Adipocyte (in vitro differentiated cells): ENCODE results near the gene BRCA2.
A peak's percentile ranks its signal among the peaks of the same experiment; 100 is the strongest.

ENCODE experiments used
- DNase-seq: peaks from one replicate; pipeline ENCODE4 v3.0.0-alpha.2; 2015; ENCODE audit warnings: low read depth
- H3K27me3 ChIP-seq: replicated peaks from 2 replicates; pipeline ENCODE4 v1.7.0; 2013; ENCODE audit warnings: mild to moderate bottlenecking, low read length, moderate library complexity; ENCODE audit not compliant: control insufficient read depth, insufficient read depth
- H3K36me3 ChIP-seq: 2 replicates; pipeline ENCODE4 v1.7.0; 2013; ENCODE audit warnings: low read length, mild to moderate bottlenecking, moderate library complexity; ENCODE audit not compliant: control insufficient read depth, insufficient read depth, severe bottlenecking
- H3K4me1 ChIP-seq: 2 replicates; pipeline ENCODE4 v1.7.0; 2013; ENCODE audit warnings: mild to moderate bottlenecking, low read length, moderate library complexity; ENCODE audit not compliant: control insufficient read depth, insufficient read depth
- H3K4me3 ChIP-seq: 2 replicates; pipeline ENCODE4 v1.7.0; 2013; ENCODE audit warnings: mild to moderate bottlenecking, low read length, moderate library complexity
- H3K9ac ChIP-seq: 2 replicates; pipeline ENCODE4 v1.7.0; 2013; ENCODE audit warnings: mild to moderate bottlenecking, low read length, moderate library complexity
- H3K9me3 ChIP-seq: 2 replicates; pipeline ENCODE4 v1.7.0; 2013; ENCODE audit warnings: mild to moderate bottlenecking, low read length, moderate library complexity; ENCODE audit not compliant: control insufficient read depth

The BRCA2 gene, protein sequence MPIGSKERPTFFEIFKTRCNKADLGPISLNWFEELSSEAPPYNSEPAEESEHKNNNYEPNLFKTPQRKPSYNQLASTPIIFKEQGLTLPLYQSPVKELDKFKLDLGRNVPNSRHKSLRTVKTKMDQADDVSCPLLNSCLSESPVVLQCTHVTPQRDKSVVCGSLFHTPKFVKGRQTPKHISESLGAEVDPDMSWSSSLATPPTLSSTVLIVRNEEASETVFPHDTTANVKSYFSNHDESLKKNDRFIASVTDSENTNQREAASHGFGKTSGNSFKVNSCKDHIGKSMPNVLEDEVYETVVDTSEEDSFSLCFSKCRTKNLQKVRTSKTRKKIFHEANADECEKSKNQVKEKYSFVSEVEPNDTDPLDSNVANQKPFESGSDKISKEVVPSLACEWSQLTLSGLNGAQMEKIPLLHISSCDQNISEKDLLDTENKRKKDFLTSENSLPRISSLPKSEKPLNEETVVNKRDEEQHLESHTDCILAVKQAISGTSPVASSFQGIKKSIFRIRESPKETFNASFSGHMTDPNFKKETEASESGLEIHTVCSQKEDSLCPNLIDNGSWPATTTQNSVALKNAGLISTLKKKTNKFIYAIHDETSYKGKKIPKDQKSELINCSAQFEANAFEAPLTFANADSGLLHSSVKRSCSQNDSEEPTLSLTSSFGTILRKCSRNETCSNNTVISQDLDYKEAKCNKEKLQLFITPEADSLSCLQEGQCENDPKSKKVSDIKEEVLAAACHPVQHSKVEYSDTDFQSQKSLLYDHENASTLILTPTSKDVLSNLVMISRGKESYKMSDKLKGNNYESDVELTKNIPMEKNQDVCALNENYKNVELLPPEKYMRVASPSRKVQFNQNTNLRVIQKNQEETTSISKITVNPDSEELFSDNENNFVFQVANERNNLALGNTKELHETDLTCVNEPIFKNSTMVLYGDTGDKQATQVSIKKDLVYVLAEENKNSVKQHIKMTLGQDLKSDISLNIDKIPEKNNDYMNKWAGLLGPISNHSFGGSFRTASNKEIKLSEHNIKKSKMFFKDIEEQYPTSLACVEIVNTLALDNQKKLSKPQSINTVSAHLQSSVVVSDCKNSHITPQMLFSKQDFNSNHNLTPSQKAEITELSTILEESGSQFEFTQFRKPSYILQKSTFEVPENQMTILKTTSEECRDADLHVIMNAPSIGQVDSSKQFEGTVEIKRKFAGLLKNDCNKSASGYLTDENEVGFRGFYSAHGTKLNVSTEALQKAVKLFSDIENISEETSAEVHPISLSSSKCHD (N-terminal part only)

DNA sequence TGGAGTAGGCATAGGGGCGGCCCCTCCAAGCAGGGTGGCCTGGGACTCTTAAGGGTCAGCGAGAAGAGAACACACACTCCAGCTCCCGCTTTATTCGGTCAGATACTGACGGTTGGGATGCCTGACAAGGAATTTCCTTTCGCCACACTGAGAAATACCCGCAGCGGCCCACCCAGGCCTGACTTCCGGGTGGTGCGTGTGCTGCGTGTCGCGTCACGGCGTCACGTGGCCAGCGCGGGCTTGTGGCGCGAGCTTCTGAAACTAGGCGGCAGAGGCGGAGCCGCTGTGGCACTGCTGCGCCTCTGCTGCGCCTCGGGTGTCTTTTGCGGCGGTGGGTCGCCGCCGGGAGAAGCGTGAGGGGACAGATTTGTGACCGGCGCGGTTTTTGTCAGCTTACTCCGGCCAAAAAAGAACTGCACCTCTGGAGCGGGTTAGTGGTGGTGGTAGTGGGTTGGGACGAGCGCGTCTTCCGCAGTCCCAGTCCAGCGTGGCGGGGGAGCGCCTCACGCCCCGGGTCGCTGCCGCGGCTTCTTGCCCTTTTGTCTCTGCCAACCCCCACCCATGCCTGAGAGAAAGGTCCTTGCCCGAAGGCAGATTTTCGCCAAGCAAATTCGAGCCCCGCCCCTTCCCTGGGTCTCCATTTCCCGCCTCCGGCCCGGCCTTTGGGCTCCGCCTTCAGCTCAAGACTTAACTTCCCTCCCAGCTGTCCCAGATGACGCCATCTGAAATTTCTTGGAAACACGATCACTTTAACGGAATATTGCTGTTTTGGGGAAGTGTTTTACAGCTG lies at the start of gene BRCA2, which contains the start of gene ZAR1L:
TSS of gene BRCA2 (plus strand) at position 271 of the 790 bp plus-strand sequence. CDS start 953 bp downstream, outside the sequence.
TSS of gene ZAR1L (minus strand) at position 126 of the 790 bp plus-strand sequence. CDS start 3,438 bp downstream, outside the sequence.
- H3K27me3 ChIP-seq, result no peaks in the 10 kb centered on the region
- peak within 1 kb of the TSS; percentile 86 for H3K9ac ChIP-seq
- peaks cover 9% of the 10 kb centered on the region for H3K4me1 ChIP-seq
- no peaks in the 10 kb centered on the region for H3K36me3 ChIP-seq
- H3K4me3 ChIP-seq, result peak within 1 kb of the TSS; percentile 86
- DNase-seq, result peak; percentile 97
- H3K9me3 ChIP-seq, result no peaks in the 10 kb centered on the region

DNA sequence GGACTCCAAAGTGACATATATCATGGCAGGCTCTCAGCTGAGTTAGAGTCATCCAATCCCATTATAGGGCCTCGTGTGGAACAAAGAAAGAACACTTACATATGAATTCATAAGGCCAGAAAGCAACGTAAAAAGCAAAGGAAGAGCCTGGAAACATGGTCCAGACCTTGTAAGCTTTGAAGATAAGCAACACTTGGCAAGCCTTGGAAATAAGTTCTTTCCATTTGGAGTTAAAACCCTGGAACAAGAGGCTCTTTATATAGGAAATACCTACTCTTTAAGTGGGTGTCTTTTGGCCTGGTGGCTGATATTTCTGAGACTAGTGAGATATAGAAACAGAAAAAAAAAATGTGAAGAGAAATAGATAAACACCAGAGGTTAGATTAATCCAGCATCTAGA lies 49.6 kb upstream of the BRCA2 start:
- H3K9me3 ChIP-seq, result no peaks in the 10 kb centered on the region
- no peak overlapping the region for H3K4me3 ChIP-seq
- H3K27me3 ChIP-seq, result no peaks in the 10 kb centered on the region
- no peak for DNase-seq
- H3K4me1 ChIP-seq, result peaks cover 11% of the 10 kb centered on the region
- peaks cover 11% of the 10 kb centered on the region for H3K36me3 ChIP-seq
- no peak overlapping the region for H3K9ac ChIP-seq

DNA sequence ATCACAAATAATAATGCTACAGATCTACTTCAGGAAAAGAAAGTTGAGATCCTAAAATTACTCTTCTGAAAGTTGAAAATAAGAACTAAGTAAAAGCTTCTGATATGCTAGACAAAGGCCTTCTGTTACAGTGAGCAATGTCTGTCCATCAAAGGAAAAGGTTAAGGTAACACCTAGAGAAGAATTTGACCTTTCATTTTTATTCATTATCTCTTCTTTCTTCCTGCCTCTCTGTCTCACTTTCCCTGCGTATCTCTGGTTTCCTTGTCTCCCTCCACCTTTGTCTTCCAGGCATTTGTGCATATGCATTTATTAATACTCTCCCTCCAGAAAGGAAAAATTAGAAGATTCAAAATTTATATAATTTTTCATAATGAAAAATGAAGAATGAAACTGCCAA lies 49.2 kb upstream of the BRCA2 start:
- no peaks in the 10 kb centered on the region for H3K27me3 ChIP-seq
- no peaks in the 10 kb centered on the region for H3K9me3 ChIP-seq
- H3K36me3 ChIP-seq, result peaks cover 11% of the 10 kb centered on the region
- H3K4me3 ChIP-seq, result no peak overlapping the region
- no peak overlapping the region for H3K9ac ChIP-seq
- peaks cover 8% of the 10 kb centered on the region for H3K4me1 ChIP-seq
- DNase-seq, result no peak

DNA sequence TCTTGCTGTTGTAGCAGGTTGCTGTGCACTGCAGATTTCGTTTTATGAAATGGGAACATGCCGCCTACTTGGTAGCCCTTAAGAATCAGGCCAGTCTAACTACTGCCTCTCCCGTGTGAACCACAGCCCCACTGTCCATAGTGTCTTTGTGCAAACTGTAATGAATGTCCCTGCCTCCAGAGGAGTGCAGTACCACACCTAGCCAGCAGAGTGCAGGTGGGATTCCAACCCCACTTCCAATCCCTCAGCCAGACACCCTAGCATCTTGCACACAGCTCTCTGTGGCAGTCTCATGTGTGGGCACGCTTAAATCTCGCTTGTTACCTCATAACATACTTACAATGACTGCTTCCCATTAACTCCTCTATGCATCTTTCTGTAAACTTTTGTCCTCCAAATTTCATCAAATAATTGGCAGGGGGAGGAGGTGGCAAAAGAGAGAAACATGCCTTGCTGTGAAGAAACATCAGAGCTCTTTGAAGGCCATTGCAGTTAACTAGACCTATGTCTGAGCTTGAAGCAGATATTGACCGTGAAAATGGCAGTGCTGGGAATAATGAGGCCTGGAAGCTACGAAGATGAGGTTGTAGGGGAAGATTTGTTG lies 47.4 kb upstream of the BRCA2 start:
- Histone ChIP-seq H3K27me3 (no peaks in the 10 kb centered on the region), H3K9ac (no peak overlapping the region), H3K4me3 (no peak overlapping the region), H3K9me3 (no peaks in the 10 kb centered on the region), H3K36me3 (peaks cover 11% of the 10 kb centered on the region), H3K4me1 (peaks cover 6% of the 10 kb centered on the region)
- DNase-seq, result no peak

DNA sequence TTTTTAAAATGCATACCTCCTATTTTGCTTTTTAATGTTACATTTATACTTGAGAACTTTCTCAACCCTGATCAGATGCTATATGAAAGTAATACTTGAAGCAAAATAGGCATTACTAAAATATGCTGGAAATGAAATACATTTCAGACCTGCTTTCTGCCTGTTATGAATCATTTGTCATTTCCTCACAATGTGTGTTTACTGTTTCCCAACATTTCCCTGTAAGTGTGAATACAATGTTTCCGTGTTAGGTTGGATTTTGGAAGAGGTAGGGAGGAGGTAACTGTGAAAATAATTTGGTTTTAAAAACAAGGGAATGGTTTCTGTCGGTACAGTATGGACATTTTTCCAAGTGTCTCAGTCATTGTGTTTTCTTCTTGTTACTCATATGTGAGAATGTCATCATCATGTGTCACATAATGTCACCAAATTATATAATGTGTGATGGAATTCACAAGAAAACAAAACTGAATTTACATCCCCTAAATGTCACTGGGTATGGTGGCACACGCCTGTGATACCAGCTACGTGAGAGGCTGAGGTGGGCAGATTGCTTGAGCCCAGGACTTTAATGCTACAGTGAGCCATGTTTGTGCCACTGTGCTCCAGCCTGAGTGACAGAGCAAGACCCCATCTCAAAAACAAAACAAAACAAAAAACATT lies 43.2 kb upstream of the BRCA2 start:
- H3K4me3 ChIP-seq, result no peak overlapping the region
- H3K9me3 ChIP-seq, result no peaks in the 10 kb centered on the region
- DNase-seq, result peak; percentile 33
- H3K9ac ChIP-seq, result no peak overlapping the region
- H3K36me3 ChIP-seq, result peaks cover 9% of the 10 kb centered on the region
- H3K4me1 ChIP-seq, result peaks cover 6% of the 10 kb centered on the region
- no peaks in the 10 kb centered on the region for H3K27me3 ChIP-seq

DNA sequence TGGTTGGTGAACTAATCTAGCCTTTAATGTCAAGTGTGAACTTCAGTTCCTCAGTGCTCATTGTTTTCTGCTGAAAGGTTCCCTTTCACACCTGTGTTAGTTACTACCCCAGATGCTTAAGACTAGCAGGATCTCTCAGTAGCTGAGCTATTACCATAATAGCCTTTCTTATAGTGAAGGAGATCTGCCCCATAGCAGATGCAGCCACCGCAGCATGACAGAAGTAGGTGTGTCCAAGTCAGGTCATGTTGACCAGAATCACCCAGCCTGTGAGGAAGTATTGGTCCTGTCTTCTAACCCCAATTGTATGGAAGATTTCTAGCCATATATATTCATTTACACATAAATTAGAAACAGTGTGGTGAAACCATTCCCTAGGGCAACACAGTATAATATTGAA lies 37.5 kb upstream of the BRCA2 start:
- Histone ChIP-seq H3K9me3 (no peaks in the 10 kb centered on the region), H3K36me3 (peaks cover 19% of the 10 kb centered on the region), H3K27me3 (no peaks in the 10 kb centered on the region), H3K4me1 (no peaks in the 10 kb centered on the region), H3K4me3 (no peak overlapping the region), H3K9ac (no peak overlapping the region)
- no peak for DNase-seq

DNA sequence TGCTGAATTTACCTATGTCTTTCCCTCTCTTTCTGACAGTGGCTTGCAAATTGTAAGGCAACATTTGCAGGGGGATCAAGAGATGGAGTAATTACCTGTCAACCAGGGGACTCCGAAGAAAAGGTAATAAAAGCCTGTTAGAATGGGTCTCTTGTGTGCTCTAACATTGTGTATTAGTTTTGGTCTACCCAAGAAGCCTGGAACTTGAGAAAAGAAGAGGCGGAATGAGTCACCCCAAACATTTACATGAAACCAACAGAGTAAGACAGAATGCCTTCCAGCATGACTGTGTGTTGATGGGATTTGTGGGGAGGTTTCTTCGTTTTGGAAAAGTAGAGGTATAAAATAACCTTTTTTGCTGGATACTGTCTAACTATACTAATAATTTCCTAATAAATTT lies 36.9 kb upstream of the BRCA2 start:
- DNase-seq, result peak; percentile 41
- no peaks in the 10 kb centered on the region for H3K27me3 ChIP-seq
- H3K9ac ChIP-seq, result no peak overlapping the region
- no peak overlapping the region for H3K4me3 ChIP-seq
- H3K36me3 ChIP-seq, result peaks cover 23% of the 10 kb centered on the region
- H3K4me1 ChIP-seq, result no peaks in the 10 kb centered on the region
- no peaks in the 10 kb centered on the region for H3K9me3 ChIP-seq

DNA sequence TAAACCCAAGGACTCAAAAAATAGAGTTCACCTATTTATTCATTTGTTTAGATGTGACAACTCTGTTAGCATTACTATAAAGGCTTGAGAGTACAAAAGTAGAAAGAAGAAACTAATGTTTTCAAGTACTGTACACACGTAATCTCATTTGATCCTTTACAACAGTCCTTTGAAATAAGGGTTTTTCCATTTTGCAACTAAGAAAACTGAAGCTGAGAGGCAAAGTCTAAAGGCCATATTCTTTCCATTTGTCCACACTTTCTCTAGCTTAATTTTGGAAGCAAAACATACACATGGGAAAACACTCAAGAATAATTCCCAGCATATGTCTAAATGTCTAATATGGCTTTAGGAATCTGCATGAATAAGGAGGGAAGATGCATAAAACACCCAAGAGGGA lies 34.2 kb upstream of the BRCA2 start:
- no peak for DNase-seq
- peaks cover 23% of the 10 kb centered on the region for H3K36me3 ChIP-seq
- H3K9ac ChIP-seq, result no peak overlapping the region
- no peaks in the 10 kb centered on the region for H3K27me3 ChIP-seq
- peaks cover 12% of the 10 kb centered on the region for H3K4me1 ChIP-seq
- H3K9me3 ChIP-seq, result no peaks in the 10 kb centered on the region
- H3K4me3 ChIP-seq, result no peak overlapping the region

DNA sequence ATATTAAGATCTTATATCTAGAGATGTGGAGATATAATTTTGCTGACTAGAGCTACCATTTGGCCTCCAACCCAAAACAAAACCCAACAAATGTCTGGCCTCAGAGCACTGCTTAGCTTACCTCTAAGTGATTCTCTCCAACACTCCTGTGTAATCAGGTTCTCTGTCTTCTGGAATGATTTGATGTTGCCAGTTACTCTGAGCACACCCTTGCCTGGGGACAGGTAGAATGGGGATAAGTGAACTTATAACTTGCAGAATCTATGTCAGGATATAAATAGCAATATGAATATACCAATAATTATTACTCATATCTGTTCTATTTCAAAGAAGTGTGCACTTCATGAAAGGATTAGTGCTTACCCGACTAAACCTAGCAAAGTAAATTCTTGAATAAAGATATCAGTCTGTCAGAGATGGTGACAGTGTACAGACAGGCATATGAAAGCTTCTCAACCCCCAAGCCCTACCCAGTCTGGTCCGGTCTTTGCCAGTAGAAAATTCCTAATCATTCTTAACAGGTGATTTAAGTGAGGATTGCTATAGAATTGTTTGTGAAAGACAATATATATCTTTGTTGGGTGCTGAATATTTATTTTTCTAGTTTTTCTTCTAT lies 33.1 kb upstream of the BRCA2 start:
- no peak overlapping the region for H3K9ac ChIP-seq
- H3K36me3 ChIP-seq, result peaks cover 17% of the 10 kb centered on the region
- H3K27me3 ChIP-seq, result no peaks in the 10 kb centered on the region
- H3K4me1 ChIP-seq, result peaks cover 12% of the 10 kb centered on the region
- no peaks in the 10 kb centered on the region for H3K9me3 ChIP-seq
- H3K4me3 ChIP-seq, result no peak overlapping the region
- no peak for DNase-seq
